HG03025 (cell line): Measurements from ENCODE around the gene GGT5.
"Not testable (repeated sequence)": the region's sequence is repeated elsewhere in the genome, so short reads cannot be mapped to it uniquely, and the experiment has no call there.

Experiments
- ATAC-seq: cut with Tn5 transposase; IDR thresholded peaks from one replicate; pipeline ENCODE4 v1.9.1; 2021; ENCODE audit warnings: mild to moderate bottlenecking, moderate library complexity; ENCODE audit not compliant: unreplicated experiment, low FRiP score

The GGT5 gene

DNA sequence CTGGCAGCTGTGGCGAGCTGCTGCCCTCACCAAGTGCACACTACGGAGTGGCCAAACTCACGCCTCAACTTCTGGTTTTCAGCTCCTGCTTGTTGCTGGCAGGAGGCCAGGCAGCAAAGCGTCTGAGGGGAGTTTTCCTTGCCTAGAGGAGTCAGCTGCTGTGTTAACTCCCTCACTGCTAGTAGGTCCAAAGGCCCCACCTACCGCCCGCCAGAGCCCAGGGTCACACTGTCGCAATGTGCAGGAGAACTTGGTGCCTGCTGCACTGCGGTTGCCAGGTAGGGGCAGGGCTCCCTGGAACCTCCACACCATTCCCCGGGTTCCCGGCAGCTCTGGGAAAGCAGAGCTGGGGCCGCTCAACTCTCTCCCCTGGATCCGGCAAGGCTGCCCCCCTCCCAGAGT is at the start of gene GGT5:
Gene GGT5, minus strand, starts transcription at position 53 of the 402 bp plus-strand sequence. CDS start 357 bp downstream, outside the sequence.
- not testable (repeated sequence) for ATAC-seq

DNA sequence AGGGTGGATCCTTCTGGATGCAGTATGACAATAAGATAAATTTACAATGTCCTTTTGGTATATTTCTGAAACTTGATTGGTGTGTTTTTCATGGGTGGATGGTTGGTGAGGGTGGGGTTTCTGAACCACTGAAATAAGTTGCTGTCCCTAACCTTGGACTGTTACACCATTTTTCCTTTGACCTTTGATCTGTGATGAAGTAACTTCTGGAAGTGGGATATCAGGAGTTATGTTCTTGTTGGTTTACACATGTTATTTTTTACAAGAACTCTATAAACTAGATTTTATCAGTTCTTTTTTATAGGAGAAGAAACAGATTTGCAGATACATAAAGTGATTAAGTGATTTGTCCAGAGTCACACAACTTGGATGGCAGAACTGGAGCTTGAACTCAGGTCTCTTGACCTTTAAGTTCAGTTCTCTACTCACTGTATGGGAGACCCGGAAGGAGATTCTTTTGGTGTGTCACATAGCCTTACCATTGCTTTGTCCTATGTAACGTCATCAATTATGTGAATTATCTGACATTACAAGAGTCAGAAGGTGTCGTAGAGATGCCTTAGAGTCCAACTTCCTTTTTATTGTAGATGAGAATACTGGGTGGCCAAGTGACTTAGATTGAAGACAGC is 47.4 kb upstream of the GGT5 start:
- not testable (repeated sequence) for ATAC-seq

DNA sequence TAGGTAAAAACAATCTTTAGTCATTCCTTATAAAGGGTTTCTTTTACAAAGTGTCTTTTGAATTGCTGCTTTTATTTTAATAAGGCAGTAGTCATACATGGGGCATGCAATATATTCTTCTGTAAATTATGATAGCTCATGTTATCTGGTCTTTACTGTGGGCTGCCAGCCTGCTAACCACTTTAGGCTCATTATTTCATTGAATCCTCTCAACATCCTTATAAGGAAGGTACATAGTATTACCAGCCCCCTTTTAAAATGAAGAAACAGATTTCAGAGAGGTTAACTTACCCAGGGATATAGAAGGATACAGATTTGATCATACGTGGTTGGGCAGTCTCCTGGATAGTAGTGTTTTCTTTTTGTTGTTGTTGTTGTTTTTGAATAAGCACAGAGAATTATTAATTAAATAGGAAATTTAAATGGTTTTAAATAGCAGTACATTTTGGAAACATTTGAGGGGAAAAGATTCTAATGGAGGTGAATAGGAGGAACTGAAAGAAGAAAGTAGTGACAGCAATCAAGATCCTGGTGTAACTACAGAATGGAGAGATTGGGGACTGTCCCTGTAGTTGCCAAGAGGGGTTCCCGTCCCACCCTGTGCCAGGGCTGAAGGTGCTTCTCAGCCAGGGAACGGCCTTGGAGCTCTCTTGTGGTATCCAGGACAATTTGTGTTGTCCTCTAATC is 46.8 kb upstream of the GGT5 start:
- no peak for ATAC-seq

DNA sequence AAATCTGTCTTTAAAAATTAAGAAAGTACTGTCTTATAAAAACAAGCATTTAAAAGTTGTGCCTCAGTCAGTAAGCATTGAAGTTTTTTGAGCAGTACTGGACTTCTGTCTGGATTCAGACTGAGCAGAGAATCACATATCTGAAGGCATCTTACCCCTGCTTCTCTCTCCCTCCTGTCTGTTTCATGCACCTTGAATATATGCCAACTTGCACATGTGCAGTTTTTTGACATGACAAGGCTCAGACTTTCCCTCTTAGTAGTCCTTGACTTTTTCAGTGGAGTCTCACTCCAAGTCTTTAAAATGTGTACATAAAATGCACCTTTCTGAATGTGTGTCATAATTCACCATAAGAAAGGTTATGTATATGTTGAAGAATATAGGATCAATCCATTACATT is 45.6 kb upstream of the GGT5 start:
- no peak for ATAC-seq

GRCh38 chr22:24289741-24290163 is 44.9 kb upstream of the GGT5 start:
- ATAC-seq, result no peak

DNA sequence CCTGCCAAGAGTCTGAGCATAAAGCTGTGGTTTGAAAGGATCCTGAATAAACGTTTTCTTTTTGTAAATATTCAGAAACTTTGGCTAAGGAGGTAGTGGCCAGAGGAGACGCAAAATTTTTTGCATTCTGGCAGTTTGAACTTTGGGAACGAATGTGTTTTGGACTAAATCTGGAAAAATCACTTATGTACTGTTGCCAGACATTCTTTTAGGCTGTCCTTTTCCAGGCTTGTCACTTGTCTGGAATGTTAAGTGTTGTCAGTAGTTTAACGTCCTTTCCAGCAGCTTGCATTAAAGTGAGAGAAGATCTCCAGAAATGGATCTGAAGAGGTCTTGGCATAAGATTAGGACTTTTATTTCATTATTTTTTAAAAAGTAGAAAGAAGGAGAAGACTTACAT is 44.2 kb upstream of the GGT5 start:
- no peak for ATAC-seq

GRCh38 chr22:24287801-24288200 is 42.9 kb upstream of the GGT5 start:
- ATAC-seq, result not testable (repeated sequence)

GRCh38 chr22:24287212-24287611 is 42.3 kb upstream of the GGT5 start:
- ATAC-seq, result not testable (repeated sequence)

- ATAC-seq, result no peak
Observed at GRCh38 chr22:24285245-24285644, 40.4 kb upstream of the GGT5 start.

- no peak for ATAC-seq
Observed at GRCh38 chr22:24284747-24285203, 39.9 kb upstream of the GGT5 start.

DNA sequence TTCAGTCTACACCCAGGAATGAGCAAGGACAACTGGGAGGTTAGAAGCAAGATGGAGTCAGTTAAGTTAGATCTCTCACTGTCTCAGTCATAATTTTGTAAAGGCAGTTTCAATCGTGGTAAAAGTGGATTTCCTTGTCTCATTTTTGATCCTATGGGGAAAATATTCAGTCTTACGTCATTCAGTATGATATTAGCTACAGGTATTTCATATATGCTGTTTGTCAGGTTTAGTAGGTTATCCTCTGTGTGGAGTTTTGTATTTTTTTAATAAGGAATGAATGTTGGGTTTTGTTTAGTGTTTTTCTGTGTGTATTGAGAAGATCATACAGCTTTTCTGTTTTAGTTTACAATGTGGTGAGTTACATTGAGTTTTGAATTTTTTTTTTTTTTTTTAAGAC is 37.5 kb upstream of the GGT5 start:
- no peak for ATAC-seq

- ATAC-seq, result not testable (repeated sequence)
Observed at GRCh38 chr22:24280363-24280762, 35.5 kb upstream of the GGT5 start.

DNA sequence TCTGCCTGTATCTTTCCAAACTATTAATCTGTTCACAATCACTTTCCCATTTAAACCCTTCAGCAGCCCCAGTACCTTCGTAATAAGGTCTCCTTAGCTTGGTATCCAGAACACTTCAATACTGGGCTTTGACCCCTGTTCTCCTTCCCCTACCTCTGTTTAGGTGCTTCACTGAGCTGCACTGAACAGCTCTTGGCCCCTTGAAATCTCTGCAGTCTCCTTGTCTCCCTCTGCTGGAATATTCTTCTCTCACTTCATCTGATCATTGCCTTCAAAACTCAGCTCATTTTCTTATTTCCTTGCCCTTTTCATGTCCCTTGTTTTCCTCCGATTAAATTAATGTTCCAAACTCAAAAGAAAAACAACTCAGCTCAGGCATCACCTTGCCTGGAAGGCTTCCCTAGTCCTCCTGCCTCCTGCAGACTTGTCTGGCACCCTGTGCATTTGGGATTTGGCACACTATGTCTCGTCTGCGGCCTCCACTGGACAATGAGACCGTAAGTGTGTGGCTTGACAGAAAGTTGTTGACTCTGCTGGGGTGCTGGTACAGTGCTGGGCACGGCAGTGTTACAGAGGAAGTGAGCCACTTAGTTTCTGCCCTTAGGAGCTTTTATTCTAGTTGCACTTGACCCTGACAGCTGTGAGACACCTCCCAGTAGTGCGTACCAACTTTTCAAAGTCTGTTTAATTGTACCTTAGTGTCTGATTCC is 30.0 kb upstream of the GGT5 start:
- not testable (repeated sequence) for ATAC-seq

- not testable (repeated sequence) for ATAC-seq
Observed at GRCh38 chr22:24273906-24274305, 29.0 kb upstream of the GGT5 start.

DNA sequence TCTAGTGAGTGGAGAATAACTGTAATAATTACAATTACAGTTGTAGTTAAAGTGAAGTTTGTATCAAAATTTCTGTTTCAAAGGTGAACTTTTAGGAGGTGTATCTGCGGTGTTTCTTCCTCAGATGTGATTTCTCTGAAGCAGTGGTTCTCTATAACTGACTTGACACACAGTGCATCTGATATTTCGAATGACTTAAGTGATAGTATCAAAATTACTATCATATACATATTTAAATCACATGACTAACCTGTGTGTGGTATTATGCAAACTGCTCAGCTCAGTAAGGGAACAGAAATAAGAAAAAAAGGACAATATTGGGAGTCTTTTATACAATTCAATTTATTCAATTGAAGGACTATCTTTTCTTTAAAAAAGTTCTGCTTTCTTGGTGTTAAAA is 28.1 kb upstream of the GGT5 start:
- ATAC-seq, result not testable (repeated sequence)

DNA sequence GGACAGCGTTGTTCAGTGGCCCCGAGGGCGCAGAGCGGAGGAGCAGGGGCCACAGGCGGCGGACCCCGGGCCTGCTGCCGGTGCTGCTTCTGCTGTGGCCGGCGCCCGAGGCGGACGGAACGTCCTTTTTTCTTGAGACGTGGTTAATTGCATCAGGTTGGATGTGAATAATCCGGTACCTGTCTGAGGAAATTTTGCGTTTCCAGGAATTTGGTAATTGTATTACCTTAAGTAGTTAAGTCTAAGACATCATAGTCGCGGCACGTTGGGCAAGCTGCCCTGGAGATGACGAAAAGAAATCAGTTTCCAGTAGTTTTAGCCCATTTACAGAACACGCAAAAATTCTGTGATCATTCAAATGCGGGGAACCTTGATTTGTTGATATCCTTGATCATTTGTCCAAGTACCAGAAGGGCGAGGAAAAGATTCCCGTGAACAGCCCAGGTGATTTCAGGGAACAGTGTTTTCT is 26.5 kb upstream of the GGT5 start:
- no peak for ATAC-seq

GRCh38 chr22:24270556-24271385 is 25.9 kb upstream of the GGT5 start, which contains the start of gene SPECC1L:
Gene SPECC1L (plus strand): TSS chr22:24270831. CDS start chr22:24302232, 31,401 bp downstream.
- ATAC-seq, result peak; percentile 74

- not testable (repeated sequence) for ATAC-seq
Observed at GRCh38 chr22:24266495-24266894, 21.6 kb upstream of the GGT5 start.

GRCh38 chr22:24265734-24266133 is 20.9 kb upstream of the GGT5 start:
- ATAC-seq, result no peak

- ATAC-seq, result not testable (repeated sequence)
Observed at GRCh38 chr22:24264329-24264896, 19.5 kb upstream of the GGT5 start.
